Tibial nerve (tissue), 4 donors: ENCODE measurements around the gene FAM83C.

Experiments
- EP300 ChIP-seq, 2 donors: sonication (generic); formaldehyde crosslinking; IDR thresholded peaks; one replicate each; pipeline ENCODE4 v1.6.1; 2017; ENCODE audit warnings: antibody characterized with exemption in 2 of 2, mild to moderate bottlenecking in 1 of 2
- TF ChIP-seq, protein P1 (sequence below), 5 experiments: fragments of 200-600 bp in 3 of 5; fragments of 450-650 bp in 2 of 5; sonication (generic) in 3 of 5; IDR thresholded peaks; one replicate each; pipeline ENCODE4 v1.5.1; 2016 to 2019; ENCODE audit warnings: antibody characterized with exemption in 5 of 5, mild to moderate bottlenecking in 3 of 5, moderate library complexity in 2 of 5

DNA sequence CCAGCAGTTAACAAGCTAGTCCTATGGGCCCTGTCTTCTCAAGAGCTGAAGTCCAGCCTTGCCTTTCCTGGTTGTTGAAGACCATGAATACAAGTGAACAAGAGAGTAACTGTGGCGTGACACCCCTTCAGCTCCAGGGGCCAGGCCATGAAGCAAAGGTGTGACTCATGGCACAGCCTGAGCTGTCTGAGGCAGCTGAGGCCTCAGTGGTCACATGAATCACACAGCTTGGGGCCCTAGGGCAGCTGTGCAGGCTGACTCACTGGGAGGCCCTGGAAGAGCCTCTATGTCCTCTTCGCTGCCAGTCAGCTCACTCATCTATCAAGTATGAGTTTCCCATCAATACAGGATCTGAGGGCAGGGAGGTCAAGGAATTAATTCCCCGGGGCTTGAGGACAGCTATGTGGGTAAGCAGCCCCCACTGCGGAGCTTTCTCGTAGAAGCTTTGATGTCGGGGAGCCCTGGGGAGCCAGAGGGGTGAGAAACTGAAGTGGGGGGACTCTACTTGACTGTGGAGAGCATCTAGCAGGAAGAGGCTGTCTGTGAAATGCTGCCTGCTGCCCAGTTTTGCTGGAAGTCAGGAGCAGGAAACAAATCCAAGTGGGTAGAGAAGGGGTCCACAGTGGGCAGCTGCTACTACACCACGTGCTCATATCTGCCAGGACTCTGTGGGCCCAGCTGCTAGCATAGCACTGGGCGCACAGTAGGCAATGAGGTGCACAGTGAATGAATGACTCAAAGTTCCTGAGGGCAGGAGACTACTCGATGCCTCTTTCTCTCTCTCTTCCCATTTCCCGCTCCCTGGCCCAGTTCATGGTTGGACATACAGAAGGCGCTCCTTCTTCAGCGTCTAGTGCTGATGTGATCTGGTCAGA, 13.7 kb upstream of the FAM83C start:
- TF ChIP-seq, protein P1, sequence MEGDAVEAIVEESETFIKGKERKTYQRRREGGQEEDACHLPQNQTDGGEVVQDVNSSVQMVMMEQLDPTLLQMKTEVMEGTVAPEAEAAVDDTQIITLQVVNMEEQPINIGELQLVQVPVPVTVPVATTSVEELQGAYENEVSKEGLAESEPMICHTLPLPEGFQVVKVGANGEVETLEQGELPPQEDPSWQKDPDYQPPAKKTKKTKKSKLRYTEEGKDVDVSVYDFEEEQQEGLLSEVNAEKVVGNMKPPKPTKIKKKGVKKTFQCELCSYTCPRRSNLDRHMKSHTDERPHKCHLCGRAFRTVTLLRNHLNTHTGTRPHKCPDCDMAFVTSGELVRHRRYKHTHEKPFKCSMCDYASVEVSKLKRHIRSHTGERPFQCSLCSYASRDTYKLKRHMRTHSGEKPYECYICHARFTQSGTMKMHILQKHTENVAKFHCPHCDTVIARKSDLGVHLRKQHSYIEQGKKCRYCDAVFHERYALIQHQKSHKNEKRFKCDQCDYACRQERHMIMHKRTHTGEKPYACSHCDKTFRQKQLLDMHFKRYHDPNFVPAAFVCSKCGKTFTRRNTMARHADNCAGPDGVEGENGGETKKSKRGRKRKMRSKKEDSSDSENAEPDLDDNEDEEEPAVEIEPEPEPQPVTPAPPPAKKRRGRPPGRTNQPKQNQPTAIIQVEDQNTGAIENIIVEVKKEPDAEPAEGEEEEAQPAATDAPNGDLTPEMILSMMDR (IDR thresholded peaks at IDR 0.05) = no peak
- TF ChIP-seq EP300 (IDR thresholded peaks at IDR 0.05) = peak in 1 of 2 donors; percentile 29
